Activated CD4-positive, CD25-positive, alpha-beta regulatory T cell (primary cell): Measurements from ENCODE around the gene F3.

Experiments
- DNase-seq, 4 experiments: peaks; one replicate each; lab custom pipeline; 2025; lab: John Stamatoyannopoulos, UW

The F3 gene

GRCh38 chr1:94552071-94552586, 10.6 kb upstream of the F3 start:
- no peak for DNase-seq

- no peak for DNase-seq
These were observed 9.9 kb upstream of the F3 start for GRCh38 chr1:94551449-94551848.

- no peak for DNase-seq
These were observed 9.3 kb upstream of the F3 start for GRCh38 chr1:94550800-94551241.

- DNase-seq = no peak
These were observed 8.8 kb upstream of the F3 start for GRCh38 chr1:94550396-94550795.

- DNase-seq = no peak
These were observed 8.1 kb upstream of the F3 start for GRCh38 chr1:94549706-94550105.

GRCh38 chr1:94544706-94545490, 3.3 kb upstream of the F3 start:
- no peak for DNase-seq

- DNase-seq = no peak
These were observed 2.5 kb upstream of the F3 start for GRCh38 chr1:94543893-94544635.

- no peak for DNase-seq
These were observed 1.4 kb upstream of the F3 start for GRCh38 chr1:94543001-94543400.

GRCh38 chr1:94542088-94542870, 720 bp upstream of the F3 start:
- DNase-seq = no peak

GRCh38 chr1:94540440-94541245, 916 bp downstream of the F3 start:
- no peak for DNase-seq

GRCh38 chr1:94539496-94539895, 2.1 kb downstream of the F3 start:
- DNase-seq = no peak

- no peak for DNase-seq
These were observed 3.2 kb downstream of the F3 start for GRCh38 chr1:94538243-94538827.

- DNase-seq = no peak
These were observed 4.3 kb downstream of the F3 start for GRCh38 chr1:94537254-94537653.

GRCh38 chr1:94535879-94536278, 5.7 kb downstream of the F3 start:
- DNase-seq = no peak

GRCh38 chr1:94535095-94535494, 6.5 kb downstream of the F3 start:
- no peak for DNase-seq

- no peak for DNase-seq
These were observed 9.5 kb downstream of the F3 start for GRCh38 chr1:94532077-94532476.

- no peak for DNase-seq
These were observed 9.9 kb downstream of the F3 start for GRCh38 chr1:94531664-94532063.

- no peak for DNase-seq
These were observed 11.1 kb downstream of the F3 start for GRCh38 chr1:94530373-94530878.

GRCh38 chr1:94529416-94529815, 12.1 kb downstream of the F3 start:
- DNase-seq = no peak

- no peak for DNase-seq
These were observed 12.7 kb downstream of the F3 start for GRCh38 chr1:94528826-94529225.

- DNase-seq = no peak
These were observed 13.3 kb downstream of the F3 start for GRCh38 chr1:94528299-94528698.
